ENCODE measurements around the gene ENAH. TPM values are rescaled to one million over a fixed set of nuclear protein-coding genes. Genes with fewer than 3 reads are reported as not detected.

Gene ENAH
- total RNA-seq, 1 experiment from 2014 or later: 285 TPM

GRCh38 chr1:225608014-225608796, 44.7 kb downstream of the ENAH start:
- Histone ChIP-seq H2BK15ac (ENCODE audit: low read depth, low read length) (no peak overlapping the region), H2AFZ (ENCODE audit: low read length) (no peak overlapping the region), H3K4me1 (ENCODE audit: insufficient read depth, low read length) (peaks cover 2% of the 10 kb centered on the region; the same call in 1 of the 2 replicates), H3K56ac (ENCODE audit: insufficient read length, low read depth, low read length) (no peak overlapping the region), H3K79me2 (ENCODE audit: insufficient read depth, low read length) (peaks cover 52% of the 10 kb centered on the region), H4K8ac (replicated peaks; ENCODE audit: insufficient read length, low read depth, low read length) (no peak overlapping the region), H3K9me3 (ENCODE audit: control insufficient read depth, low read depth, low read length) (no peaks in the 10 kb centered on the region), H3K4me2 (ENCODE audit: insufficient read depth, insufficient read length, low read length) (no peak overlapping the region), H3K18ac (ENCODE audit: insufficient read length, low read depth, low read length) (no peak overlapping the region), H3K9ac (ENCODE audit: extremely low read depth, insufficient read length, low read length) (no peak overlapping the region), H3K23me2 (ENCODE audit: insufficient read length, low read depth, low read length, poor library complexity, severe bottlenecking) (no peaks in the 10 kb centered on the region), H3K4ac (ENCODE audit: low read depth, low read length) (no peak overlapping the region), H3K27ac (ENCODE audit: insufficient read length, low read depth, low read length) (no peak overlapping the region), H2BK12ac (ENCODE audit: insufficient read length, low read depth, low read length) (no peak overlapping the region), H3K14ac (ENCODE audit: insufficient read depth, low read length) (no peak overlapping the region), H4K91ac (ENCODE audit: insufficient read length, low read depth, low read length) (no peak overlapping the region), H2AK5ac (ENCODE audit: insufficient read length, low read length) (no peak overlapping the region), H4K20me1 (ENCODE audit: control insufficient read depth, insufficient read depth, insufficient read length) (no peaks in the 10 kb centered on the region), H3T11ph (ENCODE audit: low read length) (no peak overlapping the region), H4K5ac (ENCODE audit: insufficient read length, low read depth, low read length) (no peak overlapping the region), H2BK120ac (ENCODE audit: low read depth, low read length, poor library complexity, severe bottlenecking) (no peak overlapping the region), H3K79me1 (ENCODE audit: insufficient read depth, low read depth, low read length, poor library complexity, severe bottlenecking) (peaks cover 3% of the 10 kb centered on the region), H2BK20ac (ENCODE audit: low read depth, low read length, poor library complexity, severe bottlenecking) (no peak overlapping the region), H2BK5ac (ENCODE audit: insufficient read length, low read length) (no peak overlapping the region), H3K23ac (ENCODE audit: insufficient read length, low read depth, low read length) (no peak overlapping the region), H3K27me3 (ENCODE audit: insufficient read depth, low read length) (no peaks in the 10 kb centered on the region)
- H3K9me3 Mint-ChIP-seq: no peaks in the 10 kb centered on the region; a peak in 2 of 5 replicates
- H3K36me3 Mint-ChIP-seq (ENCODE audit: insufficient read depth in 1 of 3, low read depth in 3 of 3): peaks cover 1 to 6% (median 2%) of the 10 kb centered on the region in 3 experiments; a peak in 6 of 7 replicates
- H3K27ac Mint-ChIP-seq: peak overlapping the region; percentile 34 to 90 (median 44); a peak in 4 of 7 replicates
- no peak for DNase-seq
- H3K27me3 Mint-ChIP-seq (ENCODE audit: low read depth): no peaks in the 10 kb centered on the region
- H3K4me1 Mint-ChIP-seq: peaks cover 40 to 49% of the 10 kb centered on the region in 2 experiments
- TF ChIP-seq CTCF (conservative IDR thresholded peaks at IDR 0.05): no peak
- WGBS (ENCODE audit: extremely low coverage, insufficient read length, low lambda C conversion rate): no CpG with 5 or more reads among the region's 14 CpGs
- peak overlapping the region in 1 of 2 experiments; percentile 51; a peak in 2 of 5 replicates for H3K4me3 Mint-ChIP-seq
